Spleen (tissue), 7 donors: ENCODE measurements around the gene ZNF496.

ENCODE experiments used
- POLR2AphosphoS5 ChIP-seq, 3 donors: sonication (generic); formaldehyde crosslinking; IDR thresholded peaks; one replicate each; pipeline ENCODE4 v1.5.1; 2017; ENCODE audit warnings: antibody characterized with exemption in 3 of 3
- TF ChIP-seq, protein P1 (sequence below), 11 experiments: fragments of 200-600 bp in 7 of 11; fragments of 450-650 bp in 4 of 11; sonication (generic) in 4 of 11; IDR thresholded peaks in 8 of 11; conservative IDR thresholded peaks in 3 of 11; 1 replicate in 7 of 11; 2 replicates in 4 of 11; pipeline versions ENCODE4 v1.4.0 to v1.8.0; 2016 to 2021; ENCODE audit warnings: antibody characterized with exemption in 11 of 11, inconsistent platforms in 4 of 11, mild to moderate bottlenecking in 1 of 11
- donor health status: DM: no; HTN: no; CAD: no; lungs with moderate emphysema.
- donor health status: DM: no; HTN: no; CAD: no.
- donor health status: DM: no; HTN: no; CAD: no.

DNA sequence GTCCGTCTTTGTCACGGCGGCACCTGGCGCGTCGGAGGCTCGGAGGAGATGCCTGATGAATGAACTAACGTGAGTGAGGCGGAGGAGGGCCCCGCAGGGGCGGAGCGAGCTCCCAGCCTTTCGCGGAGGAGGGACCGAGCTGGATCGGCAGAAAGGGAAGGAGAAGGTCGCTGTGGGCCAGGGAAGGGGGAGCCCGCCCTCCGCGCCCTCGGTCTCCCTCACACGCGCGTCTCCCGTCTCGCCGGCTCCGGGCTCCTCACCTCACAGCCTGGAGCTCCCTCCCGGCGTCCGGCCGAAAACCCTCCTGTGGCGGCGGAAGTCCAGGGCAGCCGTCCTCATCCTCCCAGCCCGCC, 519 bp downstream of the ZNF496 start:
- TF ChIP-seq POLR2AphosphoS5 (IDR thresholded peaks at IDR 0.05), result peak; percentile 62 to 79 (median 74)
- TF ChIP-seq, protein P1, sequence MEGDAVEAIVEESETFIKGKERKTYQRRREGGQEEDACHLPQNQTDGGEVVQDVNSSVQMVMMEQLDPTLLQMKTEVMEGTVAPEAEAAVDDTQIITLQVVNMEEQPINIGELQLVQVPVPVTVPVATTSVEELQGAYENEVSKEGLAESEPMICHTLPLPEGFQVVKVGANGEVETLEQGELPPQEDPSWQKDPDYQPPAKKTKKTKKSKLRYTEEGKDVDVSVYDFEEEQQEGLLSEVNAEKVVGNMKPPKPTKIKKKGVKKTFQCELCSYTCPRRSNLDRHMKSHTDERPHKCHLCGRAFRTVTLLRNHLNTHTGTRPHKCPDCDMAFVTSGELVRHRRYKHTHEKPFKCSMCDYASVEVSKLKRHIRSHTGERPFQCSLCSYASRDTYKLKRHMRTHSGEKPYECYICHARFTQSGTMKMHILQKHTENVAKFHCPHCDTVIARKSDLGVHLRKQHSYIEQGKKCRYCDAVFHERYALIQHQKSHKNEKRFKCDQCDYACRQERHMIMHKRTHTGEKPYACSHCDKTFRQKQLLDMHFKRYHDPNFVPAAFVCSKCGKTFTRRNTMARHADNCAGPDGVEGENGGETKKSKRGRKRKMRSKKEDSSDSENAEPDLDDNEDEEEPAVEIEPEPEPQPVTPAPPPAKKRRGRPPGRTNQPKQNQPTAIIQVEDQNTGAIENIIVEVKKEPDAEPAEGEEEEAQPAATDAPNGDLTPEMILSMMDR (IDR thresholded peaks at IDR 0.05 in 8 of 11, conservative IDR thresholded peaks at IDR 0.05 in 3 of 11), result no peak
